Esophagus muscularis mucosa (tissue), 4 donors: ENCODE data around the gene GORASP2.

Source experiments
- EP300 ChIP-seq: sonication (generic); formaldehyde crosslinking; IDR thresholded peaks from one replicate; pipeline ENCODE4 v1.6.1; 2017; ENCODE audit warnings: antibody characterized with exemption
- POLR2A ChIP-seq: fragments of 450-650 bp; IDR thresholded peaks from one replicate; pipeline ENCODE4 v1.6.1; 2017; ENCODE audit warnings: antibody characterized with exemption, moderate library complexity, mild to moderate bottlenecking, low read depth
- POLR2AphosphoS5 ChIP-seq, 2 donors: sonication (generic); formaldehyde crosslinking; IDR thresholded peaks; one replicate each; pipeline ENCODE4 v1.6.1; 2017; ENCODE audit warnings: antibody characterized with exemption in 2 of 2
- TF ChIP-seq, protein P1 (sequence below), 3 experiments: fragments of 200-600 bp in 2 of 3; fragments of 450-650 bp in 1 of 3; sonication (generic) in 2 of 3; IDR thresholded peaks; one replicate each; pipeline ENCODE4 v1.5.1; 2017 to 2019; ENCODE audit warnings: antibody characterized with exemption in 3 of 3, mild to moderate bottlenecking in 2 of 3, moderate library complexity in 1 of 3

DNA sequence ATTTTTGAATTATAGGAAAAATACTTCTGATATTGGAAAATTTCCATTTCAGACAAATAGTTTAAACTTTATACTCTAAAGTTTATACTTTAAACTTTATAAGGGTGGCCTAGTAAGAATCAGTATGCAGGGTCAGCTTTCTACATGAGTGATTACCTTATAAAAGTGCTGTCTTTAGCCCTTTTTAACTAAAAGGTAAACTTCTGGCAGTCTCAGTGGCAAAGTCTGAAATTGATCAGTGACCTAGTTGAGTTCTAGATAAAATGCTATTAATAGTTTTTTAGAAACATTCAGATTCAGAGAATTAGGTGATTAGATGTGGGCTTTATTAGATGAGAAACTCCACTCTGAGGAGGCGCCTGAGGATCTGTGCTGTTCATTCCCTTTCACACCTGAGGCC, 15.5 kb downstream of the GORASP2 start:
- TF ChIP-seq POLR2A = no peak
- TF ChIP-seq, protein P1, sequence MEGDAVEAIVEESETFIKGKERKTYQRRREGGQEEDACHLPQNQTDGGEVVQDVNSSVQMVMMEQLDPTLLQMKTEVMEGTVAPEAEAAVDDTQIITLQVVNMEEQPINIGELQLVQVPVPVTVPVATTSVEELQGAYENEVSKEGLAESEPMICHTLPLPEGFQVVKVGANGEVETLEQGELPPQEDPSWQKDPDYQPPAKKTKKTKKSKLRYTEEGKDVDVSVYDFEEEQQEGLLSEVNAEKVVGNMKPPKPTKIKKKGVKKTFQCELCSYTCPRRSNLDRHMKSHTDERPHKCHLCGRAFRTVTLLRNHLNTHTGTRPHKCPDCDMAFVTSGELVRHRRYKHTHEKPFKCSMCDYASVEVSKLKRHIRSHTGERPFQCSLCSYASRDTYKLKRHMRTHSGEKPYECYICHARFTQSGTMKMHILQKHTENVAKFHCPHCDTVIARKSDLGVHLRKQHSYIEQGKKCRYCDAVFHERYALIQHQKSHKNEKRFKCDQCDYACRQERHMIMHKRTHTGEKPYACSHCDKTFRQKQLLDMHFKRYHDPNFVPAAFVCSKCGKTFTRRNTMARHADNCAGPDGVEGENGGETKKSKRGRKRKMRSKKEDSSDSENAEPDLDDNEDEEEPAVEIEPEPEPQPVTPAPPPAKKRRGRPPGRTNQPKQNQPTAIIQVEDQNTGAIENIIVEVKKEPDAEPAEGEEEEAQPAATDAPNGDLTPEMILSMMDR (IDR thresholded peaks at IDR 0.05) = no peak
- TF ChIP-seq POLR2AphosphoS5 (IDR thresholded peaks at IDR 0.05) = no peak
- TF ChIP-seq EP300 = no peak
